ENCODE data around the gene TERF2IP. TPM values are rescaled to one million over a fixed set of nuclear protein-coding genes. Genes with fewer than 3 reads are reported as not detected.

The TERF2IP gene
- total and polyA plus RNA-seq, 2 donors from 2014 or later, result 58.0 to 72.8 TPM

DNA sequence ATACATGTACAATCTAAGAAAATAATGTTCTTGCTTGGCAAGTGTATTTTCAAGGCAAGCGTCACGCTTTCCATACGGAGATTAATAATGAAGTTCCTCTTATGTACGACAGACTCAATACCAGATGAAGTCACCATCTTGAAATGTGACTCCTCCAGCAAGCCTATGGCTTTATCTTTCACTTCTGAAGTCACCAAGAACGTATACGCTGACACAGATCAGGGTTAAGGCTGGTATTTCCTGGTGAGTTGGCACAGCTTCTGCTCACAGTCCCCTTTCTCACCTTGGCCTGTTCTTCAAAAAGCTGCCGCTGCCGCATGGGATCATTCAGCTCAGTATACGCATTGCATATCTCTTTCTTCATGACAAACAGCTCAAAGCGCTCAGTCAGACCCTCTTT lies 18.4 kb upstream of the TERF2IP start:
- Histone ChIP-seq H3K4me3 (ENCODE audit: low read length in 3 of 3) (no peak overlapping the region), H3K27ac (ENCODE audit: low read depth in 2 of 2, low read length in 2 of 2) (no peak overlapping the region), H3K36me3 (ENCODE audit: control insufficient read depth in 2 of 3, insufficient read depth in 3 of 3, low read length in 3 of 3) (peaks cover 22 to 60% (median 52%) of the 10 kb centered on the region in 3 donors), H3K9ac (ENCODE audit: low read length in 3 of 3) (no peak overlapping the region), H3K9me3 (ENCODE audit: control insufficient read depth in 2 of 3, insufficient read depth in 1 of 3, low read length in 3 of 3) (no peaks in the 10 kb centered on the region), H3K27me3 (ENCODE audit: control insufficient read depth, insufficient read depth, low read length) (no peaks in the 10 kb centered on the region), H3K4me1 (ENCODE audit: control insufficient read depth in 2 of 3, insufficient read depth in 2 of 3, low read depth in 1 of 3, low read length in 3 of 3) (no peaks in the 10 kb centered on the region)
- DNase-seq (no peak), FAIRE-seq (no peak)
- intact Hi-C loops (cut with DNase I), result no loop called here
- TF ChIP-seq, protein P1, sequence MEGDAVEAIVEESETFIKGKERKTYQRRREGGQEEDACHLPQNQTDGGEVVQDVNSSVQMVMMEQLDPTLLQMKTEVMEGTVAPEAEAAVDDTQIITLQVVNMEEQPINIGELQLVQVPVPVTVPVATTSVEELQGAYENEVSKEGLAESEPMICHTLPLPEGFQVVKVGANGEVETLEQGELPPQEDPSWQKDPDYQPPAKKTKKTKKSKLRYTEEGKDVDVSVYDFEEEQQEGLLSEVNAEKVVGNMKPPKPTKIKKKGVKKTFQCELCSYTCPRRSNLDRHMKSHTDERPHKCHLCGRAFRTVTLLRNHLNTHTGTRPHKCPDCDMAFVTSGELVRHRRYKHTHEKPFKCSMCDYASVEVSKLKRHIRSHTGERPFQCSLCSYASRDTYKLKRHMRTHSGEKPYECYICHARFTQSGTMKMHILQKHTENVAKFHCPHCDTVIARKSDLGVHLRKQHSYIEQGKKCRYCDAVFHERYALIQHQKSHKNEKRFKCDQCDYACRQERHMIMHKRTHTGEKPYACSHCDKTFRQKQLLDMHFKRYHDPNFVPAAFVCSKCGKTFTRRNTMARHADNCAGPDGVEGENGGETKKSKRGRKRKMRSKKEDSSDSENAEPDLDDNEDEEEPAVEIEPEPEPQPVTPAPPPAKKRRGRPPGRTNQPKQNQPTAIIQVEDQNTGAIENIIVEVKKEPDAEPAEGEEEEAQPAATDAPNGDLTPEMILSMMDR (IDR thresholded peaks at IDR 0.05; ENCODE audit: borderline replicate concordance, extremely low read depth, insufficient read depth), result no peak

- no peak overlapping the region for H3K27ac ChIP-seq (ENCODE audit: low read depth in 2 of 2, low read length in 2 of 2)
- no peak for DNase-seq
- H3K36me3 ChIP-seq (ENCODE audit: control insufficient read depth in 2 of 3, insufficient read depth in 3 of 3, low read length in 3 of 3), result peaks cover 23 to 69% (median 55%) of the 10 kb centered on the region in 3 donors
- no peaks in the 10 kb centered on the region for H3K27me3 ChIP-seq (ENCODE audit: control insufficient read depth, insufficient read depth, low read length)
- H3K4me3 ChIP-seq (ENCODE audit: low read length in 3 of 3), result no peak overlapping the region
- FAIRE-seq, result no peak
- TF ChIP-seq, protein P1 (IDR thresholded peaks at IDR 0.05; ENCODE audit: borderline replicate concordance, extremely low read depth, insufficient read depth), result no peak
- H3K9ac ChIP-seq (ENCODE audit: low read length in 3 of 3), result no peak overlapping the region
- no peaks in the 10 kb centered on the region for H3K9me3 ChIP-seq (ENCODE audit: control insufficient read depth in 2 of 3, insufficient read depth in 1 of 3, low read length in 3 of 3)
- intact Hi-C loops (cut with DNase I), result no loop called here
- H3K4me1 ChIP-seq (ENCODE audit: control insufficient read depth in 2 of 3, insufficient read depth in 2 of 3, low read depth in 1 of 3, low read length in 3 of 3), result no peaks in the 10 kb centered on the region
Measured at GRCh38 chr16:75630052-75630451, 17.5 kb upstream of the TERF2IP start.

- no peaks in the 10 kb centered on the region for H3K4me1 ChIP-seq (ENCODE audit: control insufficient read depth in 2 of 3, insufficient read depth in 2 of 3, low read depth in 1 of 3, low read length in 3 of 3)
- DNase-seq, result no peak
Measured at GRCh38 chr16:75632857-75633256, 14.7 kb upstream of the TERF2IP start.

More at GRCh38 chr16:75632857-75633256, 14.7 kb upstream of the TERF2IP start:
- TF ChIP-seq, protein P1 (IDR thresholded peaks at IDR 0.05; ENCODE audit: borderline replicate concordance, extremely low read depth, insufficient read depth), result no peak
- no peak overlapping the region for H3K4me3 ChIP-seq (ENCODE audit: low read length in 3 of 3)
- H3K9me3 ChIP-seq (ENCODE audit: control insufficient read depth in 2 of 3, insufficient read depth in 1 of 3, low read length in 3 of 3), result no peaks in the 10 kb centered on the region
- H3K27ac ChIP-seq (ENCODE audit: low read depth in 2 of 2, low read length in 2 of 2), result no peak overlapping the region
- H3K27me3 ChIP-seq (ENCODE audit: control insufficient read depth, insufficient read depth, low read length), result no peaks in the 10 kb centered on the region
- H3K9ac ChIP-seq (ENCODE audit: low read length in 3 of 3), result no peak overlapping the region
- intact Hi-C loops (cut with DNase I), result no loop called here
- H3K36me3 ChIP-seq (ENCODE audit: control insufficient read depth in 2 of 3, insufficient read depth in 3 of 3, low read length in 3 of 3), result peaks cover 26 to 71% (median 57%) of the 10 kb centered on the region in 3 donors
- FAIRE-seq, result no peak

Measured in kidney (tissue), 14 donors.